Measurements from ENCODE around the gene OPTN. TPM values are rescaled to one million over a fixed set of nuclear protein-coding genes. Genes with fewer than 3 reads are reported as not detected.

The OPTN gene
- total RNA-seq, 4 donors from 2014 or later: 62.1 to 81.5 (median 73.7) TPM

DNA sequence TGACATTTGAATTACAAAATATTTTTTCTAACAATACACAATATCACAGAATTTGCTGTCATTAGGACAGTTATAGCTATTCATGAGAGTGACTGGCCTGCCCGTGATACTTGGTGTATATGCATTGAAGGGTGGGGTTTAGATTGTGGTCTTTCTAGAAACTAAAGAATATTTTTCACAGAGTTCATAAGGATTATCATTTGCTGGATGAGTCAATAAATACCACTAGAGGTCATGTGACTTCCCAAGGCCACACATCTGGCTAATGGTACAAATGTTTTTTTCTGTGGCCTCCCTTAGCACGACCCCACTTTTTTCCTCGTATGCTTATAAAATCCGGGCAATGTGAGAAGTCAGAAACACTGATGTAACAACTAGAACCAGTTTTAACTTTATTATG is 5.2 kb downstream of the OPTN start:
- no peaks in the 10 kb centered on the region for H3K9me3 ChIP-seq
- no peak overlapping the region for H3K4me3 ChIP-seq
- DNase-seq (ENCODE audit: low spot score in 2 of 2): no peak
- no peaks in the 10 kb centered on the region for H3K27me3 ChIP-seq
- TF ChIP-seq, protein P1, sequence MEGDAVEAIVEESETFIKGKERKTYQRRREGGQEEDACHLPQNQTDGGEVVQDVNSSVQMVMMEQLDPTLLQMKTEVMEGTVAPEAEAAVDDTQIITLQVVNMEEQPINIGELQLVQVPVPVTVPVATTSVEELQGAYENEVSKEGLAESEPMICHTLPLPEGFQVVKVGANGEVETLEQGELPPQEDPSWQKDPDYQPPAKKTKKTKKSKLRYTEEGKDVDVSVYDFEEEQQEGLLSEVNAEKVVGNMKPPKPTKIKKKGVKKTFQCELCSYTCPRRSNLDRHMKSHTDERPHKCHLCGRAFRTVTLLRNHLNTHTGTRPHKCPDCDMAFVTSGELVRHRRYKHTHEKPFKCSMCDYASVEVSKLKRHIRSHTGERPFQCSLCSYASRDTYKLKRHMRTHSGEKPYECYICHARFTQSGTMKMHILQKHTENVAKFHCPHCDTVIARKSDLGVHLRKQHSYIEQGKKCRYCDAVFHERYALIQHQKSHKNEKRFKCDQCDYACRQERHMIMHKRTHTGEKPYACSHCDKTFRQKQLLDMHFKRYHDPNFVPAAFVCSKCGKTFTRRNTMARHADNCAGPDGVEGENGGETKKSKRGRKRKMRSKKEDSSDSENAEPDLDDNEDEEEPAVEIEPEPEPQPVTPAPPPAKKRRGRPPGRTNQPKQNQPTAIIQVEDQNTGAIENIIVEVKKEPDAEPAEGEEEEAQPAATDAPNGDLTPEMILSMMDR (IDR thresholded peaks at IDR 0.05): no peak
- TF ChIP-seq POLR2A (IDR thresholded peaks at IDR 0.05) (no peak), EP300 (IDR thresholded peaks at IDR 0.05) (no peak)
- H3K36me3 ChIP-seq: peaks cover 0 to 16% (median 2%) of the 10 kb centered on the region in 3 donors
- WGBS, 2 donors: 45 to 55% methylated on average over 4 of the region's 4 CpGs
- peak overlapping the region in 2 of 4 donors; percentile 29 to 79 for H3K27ac ChIP-seq
- H3K4me1 ChIP-seq: peaks cover 0 to 61% (median 14%) of the 10 kb centered on the region in 4 donors

DNA sequence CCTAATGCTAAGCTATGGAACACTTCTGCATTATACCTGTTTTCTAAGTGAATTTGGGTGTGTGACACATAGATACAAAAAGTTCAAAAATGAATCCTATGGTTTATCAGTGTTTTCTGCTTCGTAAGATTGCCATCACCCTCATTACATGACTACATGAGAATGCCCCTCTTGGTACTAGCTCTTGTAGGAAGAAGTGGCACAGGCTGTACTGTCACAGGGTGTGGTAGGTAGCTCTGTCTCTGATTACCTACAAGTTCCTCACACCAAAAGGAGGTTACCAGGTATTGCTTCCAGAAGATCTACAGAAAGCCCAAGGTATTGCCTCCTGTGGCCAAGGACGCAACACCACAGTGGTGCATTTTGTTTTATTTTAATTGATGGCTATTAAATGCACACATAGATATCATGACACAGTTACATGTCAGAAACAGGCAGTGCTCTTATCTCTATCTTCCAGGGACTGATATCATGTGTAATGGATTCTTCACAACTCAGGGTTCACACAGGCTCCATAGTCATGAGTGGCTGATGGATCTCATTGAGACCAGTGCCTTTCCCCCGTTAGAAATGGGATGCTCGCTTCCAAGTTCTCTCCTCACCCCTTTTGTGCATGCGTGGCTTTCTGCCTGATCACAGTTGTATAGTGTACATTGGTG is 6.6 kb downstream of the OPTN start:
- 94 to 97% methylated on average over 5 of the region's 5 CpGs for WGBS, 2 donors
- H3K27ac ChIP-seq: peak overlapping the region in 2 of 4 donors; percentile 38 to 44

DNA sequence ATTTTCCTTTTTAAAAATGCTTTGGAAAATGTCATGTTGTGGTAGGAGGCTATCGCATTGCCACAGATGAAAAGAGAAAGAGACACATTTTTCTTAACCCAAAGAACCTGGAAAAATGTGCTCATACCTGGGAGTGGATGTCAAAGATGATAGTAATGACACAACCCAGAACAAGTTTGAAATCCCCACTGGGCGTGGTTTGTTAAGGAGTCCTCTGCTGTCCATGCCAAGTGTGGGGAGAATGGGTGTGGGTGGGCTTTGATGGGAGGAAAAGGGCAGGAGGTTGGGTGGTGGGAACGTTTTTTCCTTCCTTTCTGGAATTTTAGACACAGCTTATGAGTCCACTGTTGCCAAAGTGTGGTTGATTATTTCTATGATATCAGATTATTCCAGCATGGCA is 10.9 kb downstream of the OPTN start:
- Histone ChIP-seq H3K9me3 (no peaks in the 10 kb centered on the region), H3K27me3 (no peaks in the 10 kb centered on the region), H3K27ac (no peak overlapping the region), H3K4me3 (no peak overlapping the region), H3K36me3 (peaks cover 0 to 57% (median 5%) of the 10 kb centered on the region in 3 donors), H3K4me1 (peaks cover 0 to 35% (median 7%) of the 10 kb centered on the region in 4 donors)
- TF ChIP-seq POLR2A (IDR thresholded peaks at IDR 0.05): no peak
- no peak for TF ChIP-seq EP300 (IDR thresholded peaks at IDR 0.05)
- TF ChIP-seq, protein P1 (IDR thresholded peaks at IDR 0.05): no peak
- DNase-seq (ENCODE audit: low spot score in 2 of 2): no peak
- 60 to 67% methylated on average over 3 of the region's 3 CpGs for WGBS, 2 donors

More for the DNA sequence above, 6.6 kb downstream of the OPTN start:
- H3K36me3 ChIP-seq: peaks cover 0 to 30% (median 5%) of the 10 kb centered on the region in 3 donors
- H3K27me3 ChIP-seq: no peaks in the 10 kb centered on the region
- DNase-seq (ENCODE audit: low spot score in 2 of 2): no peak
- no peak overlapping the region for H3K4me3 ChIP-seq
- H3K9me3 ChIP-seq: no peaks in the 10 kb centered on the region
- peaks cover 0 to 65% (median 14%) of the 10 kb centered on the region in 4 donors for H3K4me1 ChIP-seq
- TF ChIP-seq, protein P1 (IDR thresholded peaks at IDR 0.05): no peak
- TF ChIP-seq EP300 (IDR thresholded peaks at IDR 0.05): no peak
- TF ChIP-seq POLR2A (IDR thresholded peaks at IDR 0.05): no peak

DNA sequence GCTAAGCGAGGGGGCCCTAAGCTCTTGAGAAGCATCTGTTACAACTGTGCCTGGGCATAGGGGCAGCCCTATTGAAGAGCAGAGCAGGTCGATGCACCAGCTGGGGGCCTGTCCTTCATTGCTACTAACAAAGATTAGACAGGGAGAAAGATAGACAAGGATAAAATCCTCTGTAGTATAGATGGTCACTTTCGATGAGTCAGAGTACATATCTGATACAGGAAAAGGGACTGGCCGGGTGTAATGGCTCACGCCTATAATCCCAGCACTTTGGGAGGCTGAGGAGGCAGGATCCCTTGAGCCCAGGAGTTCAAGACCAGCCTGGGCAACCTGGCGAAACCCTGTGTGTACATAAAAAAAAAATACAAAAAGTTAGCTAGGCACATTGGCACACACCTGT is 13.6 kb downstream of the OPTN start:
- Histone ChIP-seq H3K27ac (no peak overlapping the region), H3K27me3 (no peaks in the 10 kb centered on the region), H3K4me1 (peaks cover 0 to 27% (median 0%) of the 10 kb centered on the region in 4 donors), H3K36me3 (peaks cover 0 to 82% (median 5%) of the 10 kb centered on the region in 3 donors), H3K4me3 (no peak overlapping the region), H3K9me3 (no peaks in the 10 kb centered on the region)
- DNase-seq (ENCODE audit: low spot score in 2 of 2): no peak
- TF ChIP-seq EP300 (IDR thresholded peaks at IDR 0.05): no peak
- WGBS, 2 donors: 85 to 90% methylated on average over 6 of the region's 6 CpGs

DNA sequence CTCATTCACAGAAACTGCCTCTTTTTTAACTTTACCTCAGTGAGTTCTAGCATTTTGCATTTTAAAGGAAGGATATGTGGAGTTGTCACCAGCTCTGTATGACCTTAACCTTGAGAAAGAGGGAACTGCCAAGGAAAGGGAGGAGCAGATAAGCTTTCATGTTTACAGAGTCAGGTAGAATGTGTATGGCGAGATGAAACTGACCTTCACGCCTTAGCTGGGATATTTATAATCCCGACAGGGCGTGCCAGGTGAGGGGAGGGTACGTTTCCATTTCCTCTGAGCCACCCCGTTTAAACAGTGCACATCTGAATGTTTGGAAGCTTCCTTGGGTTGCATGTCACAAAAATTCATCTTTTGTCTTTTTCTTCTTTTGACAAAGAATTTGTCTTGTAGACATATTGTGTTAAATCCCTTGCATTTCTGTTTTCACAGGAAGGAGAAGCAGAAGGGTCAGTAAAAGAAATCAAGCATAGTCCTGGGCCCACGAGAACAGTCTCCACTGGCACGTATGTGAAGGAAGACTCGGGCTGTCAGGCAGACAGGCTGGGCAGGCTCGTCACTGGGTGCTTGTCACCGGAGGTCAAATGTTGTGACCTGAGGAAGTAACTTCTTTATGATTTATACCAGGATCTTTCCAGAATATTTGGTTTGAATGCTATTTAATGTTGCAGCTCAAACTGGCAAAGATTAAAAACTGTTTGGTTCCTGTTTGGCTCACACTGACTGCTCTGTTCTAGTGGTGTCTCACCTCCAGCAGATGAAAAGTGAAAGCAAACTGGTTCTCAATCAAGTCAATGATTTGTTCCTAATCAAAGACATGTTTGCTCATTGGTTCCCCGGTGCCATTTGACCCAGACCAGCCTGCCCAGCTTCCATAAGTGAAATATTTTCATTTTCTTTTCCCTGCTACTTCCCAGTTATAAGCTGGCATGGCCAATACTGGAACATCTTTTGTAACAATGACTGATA is 16.2 kb downstream of the OPTN start:
- Histone ChIP-seq H3K27ac (peak overlapping the region in 2 of 4 donors; percentile 25 to 38), H3K4me1 (peaks cover 0 to 22% (median 0%) of the 10 kb centered on the region in 4 donors), H3K36me3 (peaks cover 0 to 76% (median 0%) of the 10 kb centered on the region in 3 donors), H3K4me3 (no peak overlapping the region), H3K27me3 (no peaks in the 10 kb centered on the region), H3K9me3 (no peaks in the 10 kb centered on the region)
- DNase-seq (ENCODE audit: low spot score in 2 of 2): no peak
- 74% methylated on average over 12 of the region's 12 CpGs for WGBS, 2 donors
- TF ChIP-seq EP300 (IDR thresholded peaks at IDR 0.05) (no peak), POLR2A (IDR thresholded peaks at IDR 0.05) (no peak)
- TF ChIP-seq, protein P1 (IDR thresholded peaks at IDR 0.05): no peak
